GM23338 (cell line): ENCODE measurements around the gene GRAMD1B. TPM values are rescaled to one million over a fixed set of nuclear protein-coding genes. Genes with fewer than 3 reads are reported as not detected.

ENCODE experiments used
- ATAC-seq: fragments of 200-7000 bp; cut with Tn5 transposase; 3 replicates; pipeline ENCODE4 v1.9.1; 2020
- DNase-seq: peaks from one replicate; pipeline ENCODE4 v3.0.0-alpha.2; 2015; ENCODE audit warnings: low spot score
- H2AFZ ChIP-seq: fragments of 200-600 bp; sonication (generic); 2 replicates; pipeline ENCODE4 v1.8.0; 2016; ENCODE audit warnings: antibody characterized with exemption, mild to moderate bottlenecking, moderate library complexity
- H3F3A ChIP-seq: fragments of 200-600 bp; sonication (generic); replicated peaks from 2 replicates; pipeline ENCODE4 v1.8.0; 2017; ENCODE audit warnings: antibody characterized with exemption, mixed run types, low read depth
- H3K27ac ChIP-seq: fragments of 200-600 bp; sonication (generic); 2 replicates; pipeline ENCODE4 v1.6.1; 2016; ENCODE audit warnings: low read depth
- H3K27me3 ChIP-seq: fragments of 200-600 bp; sonication (generic); 2 replicates; pipeline ENCODE4 v1.8.0; 2016; ENCODE audit warnings: mild to moderate bottlenecking, mixed run types, moderate library complexity; ENCODE audit not compliant: insufficient read depth
- H3K36me3 ChIP-seq: fragments of 200-600 bp; sonication (generic); 2 replicates; pipeline ENCODE4 v1.8.0; 2016; ENCODE audit warnings: mild to moderate bottlenecking; ENCODE audit not compliant: insufficient read depth
- H3K4me1 ChIP-seq: fragments of 200-600 bp; sonication (generic); 2 replicates; pipeline ENCODE4 v1.8.0; 2016; ENCODE audit warnings: mild to moderate bottlenecking, moderate library complexity; ENCODE audit not compliant: insufficient read depth
- H3K4me2 ChIP-seq: fragments of 200-600 bp; sonication (generic); 2 replicates; pipeline ENCODE4 v1.7.1; 2017; ENCODE audit warnings: mixed run types
- H3K4me3 ChIP-seq: fragments of 200-600 bp; sonication (generic); 2 replicates; pipeline ENCODE4 v1.6.1; 2016; ENCODE audit warnings: mixed run types
- H3K79me2 ChIP-seq: fragments of 200-600 bp; sonication (generic); replicated peaks from 2 replicates; pipeline ENCODE4 v1.8.0; 2017; ENCODE audit warnings: mild to moderate bottlenecking; ENCODE audit not compliant: insufficient read depth
- H3K9me2 ChIP-seq: fragments of 200-600 bp; sonication (generic); 2 replicates; pipeline ENCODE4 v1.8.0; 2017; ENCODE audit not compliant: insufficient read depth
- H4K20me1 ChIP-seq: fragments of 200-600 bp; sonication (generic); replicated peaks from 2 replicates; pipeline ENCODE4 v1.8.0; 2017; ENCODE audit warnings: mild to moderate bottlenecking; ENCODE audit not compliant: insufficient read depth
- H3K27ac Mint-ChIP-seq: 2 replicates; pipeline ENCODE4 v1.8.0; 2020; ENCODE audit warnings: inconsistent platforms, mild to moderate bottlenecking, moderate library complexity, mixed read lengths
- H3K27me3 Mint-ChIP-seq: 3 replicates; pipeline ENCODE4 v1.8.0; 2022; ENCODE audit warnings: low read depth, mild to moderate bottlenecking, moderate library complexity, mixed read lengths, inconsistent platforms; ENCODE audit not compliant: insufficient read depth, poor library complexity
- H3K36me3 Mint-ChIP-seq: 3 replicates; pipeline ENCODE4 v1.8.0; 2021; ENCODE audit warnings: low read depth, mild to moderate bottlenecking, inconsistent platforms, moderate library complexity, mixed read lengths
- H3K4me1 Mint-ChIP-seq: 3 replicates; pipeline ENCODE4 v1.8.0; 2020; ENCODE audit warnings: mild to moderate bottlenecking, inconsistent platforms, mixed read lengths
- H3K4me3 Mint-ChIP-seq: 3 replicates; pipeline ENCODE4 v1.8.0; 2021; ENCODE audit warnings: moderate library complexity, mild to moderate bottlenecking, inconsistent platforms, mixed read lengths
- H3K9me3 Mint-ChIP-seq: 3 replicates; pipeline ENCODE4 v1.8.0; 2020; ENCODE audit warnings: moderate library complexity, mild to moderate bottlenecking, inconsistent platforms, mixed read lengths
- CREB1 ChIP-seq: fragments of 250-450 bp; sonication (Bioruptor Pico); IDR thresholded peaks from 2 replicates; pipeline ENCODE4 v1.5.0; 2020; ENCODE audit warnings: low read depth, mild to moderate bottlenecking, moderate library complexity
- EZH2 ChIP-seq: fragments of 200-600 bp; sonication (generic); IDR thresholded peaks from one replicate; pipeline ENCODE4 v1.8.0; 2017; ENCODE audit warnings: antibody characterized with exemption, mild to moderate bottlenecking, low read depth; ENCODE audit not compliant: unreplicated experiment
- EZH2phosphoT487 ChIP-seq: fragments of 200-600 bp; sonication (generic); IDR thresholded peaks from one replicate; pipeline ENCODE4 v1.8.1; 2018; ENCODE audit warnings: antibody characterized with exemption; ENCODE audit not compliant: unreplicated experiment
- JUNB ChIP-seq: IDR thresholded peaks from one replicate; pipeline ENCODE4 v1.6.1; 2016; ENCODE audit warnings: antibody characterized with exemption; ENCODE audit not compliant: unreplicated experiment
- NANOG ChIP-seq: IDR thresholded peaks from 2 replicates; pipeline ENCODE4 v1.6.1; 2016; ENCODE audit warnings: antibody characterized with exemption, borderline replicate concordance
- POLR2AphosphoS5 ChIP-seq: IDR thresholded peaks from 2 replicates; pipeline ENCODE4 v1.6.1; 2016; ENCODE audit warnings: antibody characterized with exemption, low read depth
- STAT1 ChIP-seq: IDR thresholded peaks from one replicate; pipeline ENCODE4 v1.6.1; 2016; ENCODE audit warnings: antibody characterized with exemption; ENCODE audit not compliant: unreplicated experiment
- ZNF114 ChIP-seq: fragments of 250-450 bp; sonication (Bioruptor Pico); IDR thresholded peaks from 2 replicates; pipeline ENCODE4 v1.5.0; 2020; ENCODE audit warnings: mild to moderate bottlenecking, moderate library complexity
- ZNF331 ChIP-seq: fragments of 250-450 bp; sonication (Bioruptor Pico); IDR thresholded peaks from 2 replicates; pipeline ENCODE4 v1.5.0; 2020; ENCODE audit warnings: low read depth, mild to moderate bottlenecking, moderate library complexity
- polyA plus RNA-seq: library from polyadenylated mRNA; unstranded; fragments of >200 nt; fragmentation: Nextera tagmentation; extraction: Ambion mirVana; gene quantifications from 2 replicates; pipeline ENCODE4 v1.2.1, GENCODE V29; 2016
- total RNA-seq: library from RNA; depleted of rRNA; stranded (reverse); fragments of >200 nt; shearing (Covaris generic); gene quantifications from 2 replicates; pipeline ENCODE4 v1.2.3, GENCODE V29; 2014
- TF ChIP-seq, protein P1 (sequence below): fragments of 250-450 bp; sonication (Bioruptor Pico); IDR thresholded peaks from 2 replicates; pipeline ENCODE4 v1.5.0; 2020; ENCODE audit warnings: mild to moderate bottlenecking, moderate library complexity
- TF ChIP-seq, protein P2 (sequence below): IDR thresholded peaks from 2 replicates; pipeline ENCODE4 v1.6.1; 2016; ENCODE audit warnings: antibody characterized with exemption
- TF ChIP-seq, protein P3 (sequence below), 2 experiments: fragments of 200-600 bp in 1 of 2; sonication (generic) in 1 of 2; conservative IDR thresholded peaks; 2 replicates each; pipeline versions ENCODE4 v1.5.1 to v1.6.1; 2016 to 2017; ENCODE audit warnings: antibody characterized with exemption in 2 of 2, low read depth in 2 of 2, mild to moderate bottlenecking in 2 of 2, moderate library complexity in 1 of 2
- TF ChIP-seq, protein P4 (sequence below): IDR thresholded peaks from one replicate; pipeline ENCODE4 v1.6.1; 2018; ENCODE audit warnings: antibody characterized with exemption; ENCODE audit not compliant: unreplicated experiment

Gene GRAMD1B
- total and polyA plus RNA-seq, 2 experiments from 2014 or later = 3.7 to 24.3 TPM

DNA sequence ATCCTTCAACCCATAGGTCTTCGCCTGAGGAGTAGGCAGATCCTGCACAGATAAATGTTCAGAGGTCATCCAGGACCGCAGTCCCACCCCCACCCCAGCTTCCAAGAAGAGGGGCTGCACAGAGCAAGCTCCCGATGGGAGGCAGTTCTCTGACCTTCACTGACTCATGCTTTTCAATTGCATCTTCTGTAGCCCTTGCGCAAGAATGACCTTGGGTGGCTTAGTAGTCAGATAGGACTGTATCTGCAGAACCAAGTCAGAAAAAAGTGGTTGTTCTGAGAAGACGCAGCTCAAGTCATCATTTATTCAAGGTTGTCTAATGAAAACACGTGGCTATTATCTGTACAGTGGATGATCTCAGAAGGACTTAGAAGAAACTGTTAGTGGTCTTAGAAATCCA, 16.4 kb upstream of the GRAMD1B start:
- Histone ChIP-seq H2AFZ (no peak overlapping the region), H3K36me3 (no peaks in the 10 kb centered on the region), H3K4me3 (no peak overlapping the region), H3K9me2 (no peaks in the 10 kb centered on the region), H3F3A (no peaks in the 10 kb centered on the region), H3K27ac (no peak overlapping the region), H3K79me2 (no peaks in the 10 kb centered on the region), H3K4me1 (no peaks in the 10 kb centered on the region), H3K27me3 (no peaks in the 10 kb centered on the region), H3K4me2 (no peak overlapping the region), H4K20me1 (no peaks in the 10 kb centered on the region)
- no peak overlapping the region for H3K4me3 Mint-ChIP-seq
- no peaks in the 10 kb centered on the region for H3K36me3 Mint-ChIP-seq
- DNase-seq = no peak
- TF ChIP-seq, protein P1, sequence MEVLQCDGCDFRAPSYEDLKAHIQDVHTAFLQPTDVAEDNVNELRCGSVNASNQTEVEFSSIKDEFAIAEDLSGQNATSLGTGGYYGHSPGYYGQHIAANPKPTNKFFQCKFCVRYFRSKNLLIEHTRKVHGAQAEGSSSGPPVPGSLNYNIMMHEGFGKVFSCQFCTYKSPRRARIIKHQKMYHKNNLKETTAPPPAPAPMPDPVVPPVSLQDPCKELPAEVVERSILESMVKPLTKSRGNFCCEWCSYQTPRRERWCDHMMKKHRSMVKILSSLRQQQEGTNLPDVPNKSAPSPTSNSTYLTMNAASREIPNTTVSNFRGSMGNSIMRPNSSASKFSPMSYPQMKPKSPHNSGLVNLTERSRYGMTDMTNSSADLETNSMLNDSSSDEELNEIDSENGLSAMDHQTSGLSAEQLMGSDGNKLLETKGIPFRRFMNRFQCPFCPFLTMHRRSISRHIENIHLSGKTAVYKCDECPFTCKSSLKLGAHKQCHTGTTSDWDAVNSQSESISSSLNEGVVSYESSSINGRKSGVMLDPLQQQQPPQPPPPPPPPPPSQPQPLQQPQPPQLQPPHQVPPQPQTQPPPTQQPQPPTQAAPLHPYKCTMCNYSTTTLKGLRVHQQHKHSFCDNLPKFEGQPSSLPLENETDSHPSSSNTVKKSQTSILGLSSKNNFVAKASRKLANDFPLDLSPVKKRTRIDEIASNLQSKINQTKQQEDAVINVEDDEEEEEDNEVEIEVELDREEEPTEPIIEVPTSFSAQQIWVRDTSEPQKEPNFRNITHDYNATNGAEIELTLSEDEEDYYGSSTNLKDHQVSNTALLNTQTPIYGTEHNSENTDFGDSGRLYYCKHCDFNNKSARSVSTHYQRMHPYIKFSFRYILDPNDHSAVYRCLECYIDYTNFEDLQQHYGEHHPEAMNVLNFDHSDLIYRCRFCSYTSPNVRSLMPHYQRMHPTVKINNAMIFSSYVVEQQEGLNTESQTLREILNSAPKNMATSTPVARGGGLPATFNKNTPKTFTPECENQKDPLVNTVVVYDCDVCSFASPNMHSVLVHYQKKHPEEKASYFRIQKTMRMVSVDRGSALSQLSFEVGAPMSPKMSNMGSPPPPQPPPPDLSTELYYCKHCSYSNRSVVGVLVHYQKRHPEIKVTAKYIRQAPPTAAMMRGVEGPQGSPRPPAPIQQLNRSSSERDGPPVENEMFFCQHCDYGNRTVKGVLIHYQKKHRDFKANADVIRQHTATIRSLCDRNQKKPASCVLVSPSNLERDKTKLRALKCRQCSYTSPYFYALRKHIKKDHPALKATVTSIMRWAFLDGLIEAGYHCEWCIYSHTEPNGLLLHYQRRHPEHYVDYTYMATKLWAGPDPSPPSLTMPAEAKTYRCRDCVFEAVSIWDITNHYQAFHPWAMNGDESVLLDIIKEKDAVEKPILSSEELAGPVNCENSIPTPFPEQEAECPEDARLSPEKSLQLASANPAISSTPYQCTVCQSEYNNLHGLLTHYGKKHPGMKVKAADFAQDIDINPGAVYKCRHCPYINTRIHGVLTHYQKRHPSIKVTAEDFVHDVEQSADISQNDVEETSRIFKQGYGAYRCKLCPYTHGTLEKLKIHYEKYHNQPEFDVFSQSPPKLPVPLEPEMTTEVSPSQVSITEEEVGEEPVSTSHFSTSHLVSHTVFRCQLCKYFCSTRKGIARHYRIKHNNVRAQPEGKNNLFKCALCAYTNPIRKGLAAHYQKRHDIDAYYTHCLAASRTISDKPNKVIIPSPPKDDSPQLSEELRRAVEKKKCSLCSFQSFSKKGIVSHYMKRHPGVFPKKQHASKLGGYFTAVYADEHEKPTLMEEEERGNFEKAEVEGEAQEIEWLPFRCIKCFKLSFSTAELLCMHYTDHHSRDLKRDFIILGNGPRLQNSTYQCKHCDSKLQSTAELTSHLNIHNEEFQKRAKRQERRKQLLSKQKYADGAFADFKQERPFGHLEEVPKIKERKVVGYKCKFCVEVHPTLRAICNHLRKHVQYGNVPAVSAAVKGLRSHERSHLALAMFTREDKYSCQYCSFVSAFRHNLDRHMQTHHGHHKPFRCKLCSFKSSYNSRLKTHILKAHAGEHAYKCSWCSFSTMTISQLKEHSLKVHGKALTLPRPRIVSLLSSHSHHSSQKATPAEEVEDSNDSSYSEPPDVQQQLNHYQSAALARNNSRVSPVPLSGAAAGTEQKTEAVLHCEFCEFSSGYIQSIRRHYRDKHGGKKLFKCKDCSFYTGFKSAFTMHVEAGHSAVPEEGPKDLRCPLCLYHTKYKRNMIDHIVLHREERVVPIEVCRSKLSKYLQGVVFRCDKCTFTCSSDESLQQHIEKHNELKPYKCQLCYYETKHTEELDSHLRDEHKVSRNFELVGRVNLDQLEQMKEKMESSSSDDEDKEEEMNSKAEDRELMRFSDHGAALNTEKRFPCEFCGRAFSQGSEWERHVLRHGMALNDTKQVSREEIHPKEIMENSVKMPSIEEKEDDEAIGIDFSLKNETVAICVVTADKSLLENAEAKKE (CRISPR knock-in tag) = no peak
- TF ChIP-seq ZNF114 (CRISPR knock-in tag) (no peak), CREB1 (no peak), EZH2phosphoT487 (no peak), POLR2AphosphoS5 (no peak), NANOG (no peak), STAT1 (no peak), EZH2 (no peak), JUNB (no peak), ZNF331 (no peak)
- TF ChIP-seq, protein P2, sequence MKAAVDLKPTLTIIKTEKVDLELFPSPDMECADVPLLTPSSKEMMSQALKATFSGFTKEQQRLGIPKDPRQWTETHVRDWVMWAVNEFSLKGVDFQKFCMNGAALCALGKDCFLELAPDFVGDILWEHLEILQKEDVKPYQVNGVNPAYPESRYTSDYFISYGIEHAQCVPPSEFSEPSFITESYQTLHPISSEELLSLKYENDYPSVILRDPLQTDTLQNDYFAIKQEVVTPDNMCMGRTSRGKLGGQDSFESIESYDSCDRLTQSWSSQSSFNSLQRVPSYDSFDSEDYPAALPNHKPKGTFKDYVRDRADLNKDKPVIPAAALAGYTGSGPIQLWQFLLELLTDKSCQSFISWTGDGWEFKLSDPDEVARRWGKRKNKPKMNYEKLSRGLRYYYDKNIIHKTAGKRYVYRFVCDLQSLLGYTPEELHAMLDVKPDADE = no peak
- TF ChIP-seq, protein P3, sequence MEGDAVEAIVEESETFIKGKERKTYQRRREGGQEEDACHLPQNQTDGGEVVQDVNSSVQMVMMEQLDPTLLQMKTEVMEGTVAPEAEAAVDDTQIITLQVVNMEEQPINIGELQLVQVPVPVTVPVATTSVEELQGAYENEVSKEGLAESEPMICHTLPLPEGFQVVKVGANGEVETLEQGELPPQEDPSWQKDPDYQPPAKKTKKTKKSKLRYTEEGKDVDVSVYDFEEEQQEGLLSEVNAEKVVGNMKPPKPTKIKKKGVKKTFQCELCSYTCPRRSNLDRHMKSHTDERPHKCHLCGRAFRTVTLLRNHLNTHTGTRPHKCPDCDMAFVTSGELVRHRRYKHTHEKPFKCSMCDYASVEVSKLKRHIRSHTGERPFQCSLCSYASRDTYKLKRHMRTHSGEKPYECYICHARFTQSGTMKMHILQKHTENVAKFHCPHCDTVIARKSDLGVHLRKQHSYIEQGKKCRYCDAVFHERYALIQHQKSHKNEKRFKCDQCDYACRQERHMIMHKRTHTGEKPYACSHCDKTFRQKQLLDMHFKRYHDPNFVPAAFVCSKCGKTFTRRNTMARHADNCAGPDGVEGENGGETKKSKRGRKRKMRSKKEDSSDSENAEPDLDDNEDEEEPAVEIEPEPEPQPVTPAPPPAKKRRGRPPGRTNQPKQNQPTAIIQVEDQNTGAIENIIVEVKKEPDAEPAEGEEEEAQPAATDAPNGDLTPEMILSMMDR (conservative IDR thresholded peaks at IDR 0.05; ENCODE audit: low read depth in 2 of 2) = no peak
- TF ChIP-seq, protein P4, sequence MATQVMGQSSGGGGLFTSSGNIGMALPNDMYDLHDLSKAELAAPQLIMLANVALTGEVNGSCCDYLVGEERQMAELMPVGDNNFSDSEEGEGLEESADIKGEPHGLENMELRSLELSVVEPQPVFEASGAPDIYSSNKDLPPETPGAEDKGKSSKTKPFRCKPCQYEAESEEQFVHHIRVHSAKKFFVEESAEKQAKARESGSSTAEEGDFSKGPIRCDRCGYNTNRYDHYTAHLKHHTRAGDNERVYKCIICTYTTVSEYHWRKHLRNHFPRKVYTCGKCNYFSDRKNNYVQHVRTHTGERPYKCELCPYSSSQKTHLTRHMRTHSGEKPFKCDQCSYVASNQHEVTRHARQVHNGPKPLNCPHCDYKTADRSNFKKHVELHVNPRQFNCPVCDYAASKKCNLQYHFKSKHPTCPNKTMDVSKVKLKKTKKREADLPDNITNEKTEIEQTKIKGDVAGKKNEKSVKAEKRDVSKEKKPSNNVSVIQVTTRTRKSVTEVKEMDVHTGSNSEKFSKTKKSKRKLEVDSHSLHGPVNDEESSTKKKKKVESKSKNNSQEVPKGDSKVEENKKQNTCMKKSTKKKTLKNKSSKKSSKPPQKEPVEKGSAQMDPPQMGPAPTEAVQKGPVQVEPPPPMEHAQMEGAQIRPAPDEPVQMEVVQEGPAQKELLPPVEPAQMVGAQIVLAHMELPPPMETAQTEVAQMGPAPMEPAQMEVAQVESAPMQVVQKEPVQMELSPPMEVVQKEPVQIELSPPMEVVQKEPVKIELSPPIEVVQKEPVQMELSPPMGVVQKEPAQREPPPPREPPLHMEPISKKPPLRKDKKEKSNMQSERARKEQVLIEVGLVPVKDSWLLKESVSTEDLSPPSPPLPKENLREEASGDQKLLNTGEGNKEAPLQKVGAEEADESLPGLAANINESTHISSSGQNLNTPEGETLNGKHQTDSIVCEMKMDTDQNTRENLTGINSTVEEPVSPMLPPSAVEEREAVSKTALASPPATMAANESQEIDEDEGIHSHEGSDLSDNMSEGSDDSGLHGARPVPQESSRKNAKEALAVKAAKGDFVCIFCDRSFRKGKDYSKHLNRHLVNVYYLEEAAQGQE = no peak
- no peaks in the 10 kb centered on the region for H3K9me3 Mint-ChIP-seq
- no peak overlapping the region for H3K27ac Mint-ChIP-seq
- ATAC-seq = no peak
- H3K4me1 Mint-ChIP-seq = peaks cover 7% of the 10 kb centered on the region
- peaks cover 5% of the 10 kb centered on the region for H3K27me3 Mint-ChIP-seq
